Endodermal cell (in vitro differentiated cells): Measurements from ENCODE around the gene TM7SF3. TPM values are rescaled to one million over a fixed set of nuclear protein-coding genes. Genes with fewer than 3 reads are reported as not detected.
A peak's percentile ranks its signal among the peaks of the same experiment; 100 is the strongest.

ENCODE experiments used
- DNase-seq: peaks from one replicate; pipeline ENCODE4 v3.0.0-alpha.2; 2017
- H3K27ac ChIP-seq: 2 replicates; pipeline ENCODE4 v1.5.1; 2013; ENCODE audit warnings: mild to moderate bottlenecking, low read depth, low read length, moderate library complexity
- H3K27me3 ChIP-seq: 2 replicates; pipeline ENCODE4 v1.6.1; 2013; ENCODE audit warnings: mild to moderate bottlenecking, low read length, moderate library complexity; ENCODE audit not compliant: insufficient read depth, control insufficient read depth, poor library complexity, severe bottlenecking
- H3K36me3 ChIP-seq: 2 replicates; pipeline ENCODE4 v1.7.0; 2013; ENCODE audit warnings: mild to moderate bottlenecking, low read length, moderate library complexity; ENCODE audit not compliant: control insufficient read depth, insufficient read depth
- H3K4me1 ChIP-seq: one replicate; pipeline ENCODE4 v1.7.0; 2013; ENCODE audit warnings: low read length; ENCODE audit not compliant: control insufficient read depth, insufficient read depth
- H3K4me3 ChIP-seq: 2 replicates; pipeline ENCODE4 v1.5.1; 2013; ENCODE audit warnings: mild to moderate bottlenecking, low read length, moderate library complexity
- H3K9ac ChIP-seq: 2 replicates; pipeline ENCODE4 v1.6.1; 2013; ENCODE audit warnings: mild to moderate bottlenecking, low read length, moderate library complexity; ENCODE audit not compliant: poor library complexity, severe bottlenecking; ENCODE audit errors: extremely low read depth
- H3K9me3 ChIP-seq: 2 replicates; pipeline ENCODE4 v1.6.1; 2013; ENCODE audit warnings: mild to moderate bottlenecking, low read length, moderate library complexity; ENCODE audit not compliant: control insufficient read depth
- H3K27ac Mint-ChIP-seq: 2 replicates; pipeline ENCODE4 v1.8.0; 2020; ENCODE audit warnings: mixed read lengths
- H3K27me3 Mint-ChIP-seq: 2 replicates; pipeline ENCODE4 v1.8.0; 2021; ENCODE audit warnings: mild to moderate bottlenecking, mixed read lengths; ENCODE audit not compliant: insufficient read depth
- H3K36me3 Mint-ChIP-seq: 2 replicates; pipeline ENCODE4 v1.8.0; 2020; ENCODE audit warnings: low read depth, mixed read lengths
- H3K4me1 Mint-ChIP-seq: 2 replicates; pipeline ENCODE4 v1.8.0; 2020; ENCODE audit warnings: mixed read lengths
- H3K4me3 Mint-ChIP-seq: 2 replicates; pipeline ENCODE4 v1.8.0; 2020; ENCODE audit warnings: mild to moderate bottlenecking, moderate library complexity, mixed read lengths
- H3K9me3 Mint-ChIP-seq: 2 replicates; pipeline ENCODE4 v1.8.0; 2020; ENCODE audit warnings: mild to moderate bottlenecking, mixed read lengths
- WGBS, 2 experiments: methylation state at CpG; one replicate each; pipeline versions ENCODE4 v1.1.5 to v1.1.7; 2013; ENCODE audit warnings: missing lambda C conversion rate in 2 of 2, mixed read lengths in 1 of 2; ENCODE audit not compliant: insufficient coverage in 1 of 2, insufficient read length in 1 of 2; 5-methylcytosine and 5-hydroxymethylcytosine counted together
- total RNA-seq, 2 donors: library from RNA; stranded (reverse); fragmentation: NEBNext Ultra II Directional in 1 of 2; extraction: Animal tissue kit (Norgen Biotek cat#: 25700) in 1 of 2; gene quantifications; 2 replicates in 1 of 2; 3 replicates in 1 of 2; pipeline ENCODE4 v1.2.1, GENCODE V29; 2021
- TF ChIP-seq, protein P1 (sequence below): fragments of 200-600 bp; sonication (generic); conservative IDR thresholded peaks from 2 replicates; pipeline ENCODE4 v1.5.0; 2021; ENCODE audit warnings: antibody characterized with exemption, mild to moderate bottlenecking

The TM7SF3 gene
- total RNA-seq, 2 donors from 2014 or later, result 55.7 to 86.8 TPM

DNA sequence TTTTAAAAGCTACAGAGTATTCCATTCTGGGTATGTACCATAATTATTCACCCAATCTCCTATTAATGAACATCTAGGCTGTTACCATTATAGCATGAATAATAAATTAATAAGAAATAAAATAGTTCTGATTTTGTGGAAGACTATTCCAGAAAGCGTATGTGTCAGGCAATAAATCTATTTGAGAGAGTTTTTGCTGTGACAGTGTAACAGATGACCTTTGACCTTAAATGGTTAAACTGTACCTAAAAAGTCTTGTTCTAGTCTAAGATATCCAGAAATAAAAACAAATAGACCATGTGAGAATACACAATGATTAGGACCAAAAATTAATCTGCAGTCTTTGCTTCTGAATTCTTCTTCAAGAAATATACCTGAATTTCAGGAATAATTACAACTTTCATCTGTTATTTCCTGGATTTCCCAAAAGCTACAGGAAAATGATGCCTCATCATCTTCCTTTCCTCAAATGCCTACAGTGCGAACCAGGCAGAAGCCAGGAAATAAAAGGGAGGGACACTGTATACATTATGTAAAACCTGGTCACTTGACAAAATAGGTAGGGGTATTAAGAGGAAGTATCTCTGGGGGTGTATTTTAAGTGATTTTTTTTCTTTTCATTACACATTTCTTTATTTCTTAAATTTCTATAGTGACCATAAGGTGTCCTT, 7.3 kb downstream of the TM7SF3 start:
- no peak overlapping the region for H3K27ac Mint-ChIP-seq
- TF ChIP-seq, protein P1, sequence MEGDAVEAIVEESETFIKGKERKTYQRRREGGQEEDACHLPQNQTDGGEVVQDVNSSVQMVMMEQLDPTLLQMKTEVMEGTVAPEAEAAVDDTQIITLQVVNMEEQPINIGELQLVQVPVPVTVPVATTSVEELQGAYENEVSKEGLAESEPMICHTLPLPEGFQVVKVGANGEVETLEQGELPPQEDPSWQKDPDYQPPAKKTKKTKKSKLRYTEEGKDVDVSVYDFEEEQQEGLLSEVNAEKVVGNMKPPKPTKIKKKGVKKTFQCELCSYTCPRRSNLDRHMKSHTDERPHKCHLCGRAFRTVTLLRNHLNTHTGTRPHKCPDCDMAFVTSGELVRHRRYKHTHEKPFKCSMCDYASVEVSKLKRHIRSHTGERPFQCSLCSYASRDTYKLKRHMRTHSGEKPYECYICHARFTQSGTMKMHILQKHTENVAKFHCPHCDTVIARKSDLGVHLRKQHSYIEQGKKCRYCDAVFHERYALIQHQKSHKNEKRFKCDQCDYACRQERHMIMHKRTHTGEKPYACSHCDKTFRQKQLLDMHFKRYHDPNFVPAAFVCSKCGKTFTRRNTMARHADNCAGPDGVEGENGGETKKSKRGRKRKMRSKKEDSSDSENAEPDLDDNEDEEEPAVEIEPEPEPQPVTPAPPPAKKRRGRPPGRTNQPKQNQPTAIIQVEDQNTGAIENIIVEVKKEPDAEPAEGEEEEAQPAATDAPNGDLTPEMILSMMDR, result no peak
- peaks cover 3% of the 10 kb centered on the region for H3K36me3 Mint-ChIP-seq
- no peak overlapping the region for H3K4me3 ChIP-seq
- H3K9me3 Mint-ChIP-seq, result no peaks in the 10 kb centered on the region
- peaks cover 13% of the 10 kb centered on the region for H3K4me1 Mint-ChIP-seq
- no peak overlapping the region for H3K9ac ChIP-seq
- H3K36me3 ChIP-seq, result peaks cover under 1% of the 10 kb centered on the region
- H3K9me3 ChIP-seq, result no peaks in the 10 kb centered on the region
- H3K27me3 ChIP-seq, result no peaks in the 10 kb centered on the region
- H3K4me1 ChIP-seq, result no peaks in the 10 kb centered on the region
- WGBS, 2 experiments, result 98 to 100% methylated on average over 1 to 2 of the region's 2 CpGs
- no peak for DNase-seq
- no peaks in the 10 kb centered on the region for H3K27me3 Mint-ChIP-seq
- no peak overlapping the region for H3K4me3 Mint-ChIP-seq
- H3K27ac ChIP-seq, result no peak overlapping the region

- Histone ChIP-seq H3K9me3 (no peaks in the 10 kb centered on the region), H3K4me1 (no peaks in the 10 kb centered on the region), H3K9ac (no peak overlapping the region), H3K4me3 (no peak overlapping the region), H3K27me3 (no peaks in the 10 kb centered on the region), H3K27ac (no peak overlapping the region), H3K36me3 (peaks cover 13% of the 10 kb centered on the region)
- Mint-ChIP-seq H3K9me3 (no peaks in the 10 kb centered on the region), H3K27me3 (no peaks in the 10 kb centered on the region), H3K27ac (no peak overlapping the region), H3K4me3 (no peak overlapping the region), H3K4me1 (peaks cover 12% of the 10 kb centered on the region), H3K36me3 (peaks cover 14% of the 10 kb centered on the region)
- no peak for DNase-seq
- TF ChIP-seq, protein P1, result no peak
- 94 to 100% methylated on average over 2 of the region's 2 CpGs for WGBS, 2 experiments
Measured at GRCh38 chr12:27005495-27005894, 8.7 kb downstream of the TM7SF3 start.

GRCh38 chr12:27003421-27004381, 10.5 kb downstream of the TM7SF3 start:
- Mint-ChIP-seq H3K27ac (peak overlapping the region; percentile 7), H3K4me1 (peaks cover 12% of the 10 kb centered on the region), H3K9me3 (no peaks in the 10 kb centered on the region), H3K4me3 (no peak overlapping the region), H3K36me3 (peaks cover 26% of the 10 kb centered on the region), H3K27me3 (no peaks in the 10 kb centered on the region)
- Histone ChIP-seq H3K27me3 (no peaks in the 10 kb centered on the region), H3K36me3 (peaks cover 17% of the 10 kb centered on the region), H3K9ac (no peak overlapping the region), H3K27ac (no peak overlapping the region), H3K4me1 (no peaks in the 10 kb centered on the region), H3K9me3 (no peaks in the 10 kb centered on the region), H3K4me3 (no peak overlapping the region)
- no peak for DNase-seq
- TF ChIP-seq, protein P1, result no peak
- WGBS, 2 experiments, result 85 to 95% methylated on average over 4 to 6 of the region's 6 CpGs
